Brain pericyte (primary cell): Measurements from ENCODE around the gene TMEM40.
"Not testable (repeated sequence)": the region's sequence is repeated elsewhere in the genome, so short reads cannot be mapped to it uniquely, and the experiment has no call there.

ENCODE experiments used
- DNase-seq: peaks from one replicate; pipeline ENCODE4 v3.0.0-alpha.2; 2012; ENCODE audit warnings: low read depth, low spot score

TMEM40 gene

GRCh38 chr3:12751571-12751970, 7.5 kb downstream of the TMEM40 start:
- no peak for DNase-seq

- no peak for DNase-seq
These were observed 8.4 kb downstream of the TMEM40 start for GRCh38 chr3:12750658-12751071.

GRCh38 chr3:12750223-12750622, 8.8 kb downstream of the TMEM40 start:
- no peak for DNase-seq

- no peak for DNase-seq
These were observed 10.6 kb downstream of the TMEM40 start for GRCh38 chr3:12748477-12748876.

GRCh38 chr3:12746419-12746818, 12.6 kb downstream of the TMEM40 start:
- DNase-seq: no peak

- DNase-seq: no peak
These were observed 14.7 kb downstream of the TMEM40 start for GRCh38 chr3:12744326-12744725.

- no peak for DNase-seq
These were observed 15.5 kb downstream of the TMEM40 start for GRCh38 chr3:12743583-12743982.

GRCh38 chr3:12742330-12743107, 16.5 kb downstream of the TMEM40 start:
- DNase-seq: no peak

GRCh38 chr3:12741209-12741608, 17.9 kb downstream of the TMEM40 start:
- no peak for DNase-seq

GRCh38 chr3:12737833-12738232, 21.2 kb downstream of the TMEM40 start:
- no peak for DNase-seq

GRCh38 chr3:12737319-12737718, 21.7 kb downstream of the TMEM40 start:
- DNase-seq: no peak

GRCh38 chr3:12734960-12735359, 24.1 kb downstream of the TMEM40 start:
- no peak for DNase-seq

GRCh38 chr3:12733566-12733965, 25.5 kb downstream of the TMEM40 start:
- DNase-seq: no peak

- no peak for DNase-seq
These were observed 28.4 kb downstream of the TMEM40 start for GRCh38 chr3:12730506-12731242.

- no peak for DNase-seq
These were observed 29.9 kb downstream of the TMEM40 start for GRCh38 chr3:12729051-12729651.

GRCh38 chr3:12727937-12728336, 31.1 kb downstream of the TMEM40 start:
- DNase-seq: no peak

GRCh38 chr3:12727481-12727880, 31.6 kb downstream of the TMEM40 start:
- DNase-seq: no peak

- DNase-seq: no peak
These were observed 33.6 kb downstream of the TMEM40 start for GRCh38 chr3:12725436-12725835.

GRCh38 chr3:12724794-12725193, 34.3 kb downstream of the TMEM40 start:
- no peak for DNase-seq

GRCh38 chr3:12723362-12723761, 35.7 kb downstream of the TMEM40 start:
- DNase-seq: not testable (repeated sequence)

GRCh38 chr3:12722226-12722625, 36.8 kb downstream of the TMEM40 start:
- no peak for DNase-seq
